CD4-positive, alpha-beta T cell (primary cell): Measurements from ENCODE around the gene PHKA2. TPM values are rescaled to one million over a fixed set of nuclear protein-coding genes. Genes with fewer than 3 reads are reported as not detected.

Source experiments
- ATAC-seq: fragments of 200-7000 bp; cut with Tn5 transposase; one replicate; pipeline ENCODE4 v1.10.0; 2022; ENCODE audit warnings: mild to moderate bottlenecking; ENCODE audit not compliant: poor library complexity
- CTCF ChIA-PET: fragments of 350-600 bp; sonication (Branson Sonifier 250); formaldehyde crosslinking; loops from one replicate; lab custom pipeline; 2021; ENCODE audit warnings: antibody characterized with exemption, inconsistent platforms; lab: Charles Lee
- POLR2A ChIA-PET: fragments of 350-600 bp; sonication (Branson Sonifier 250); formaldehyde crosslinking; loops from one replicate; lab custom pipeline; 2021; ENCODE audit warnings: antibody characterized with exemption, inconsistent platforms; lab: Charles Lee
- DNase-seq, 14 experiments: peaks; one replicate each; pipeline ENCODE4 v3.0.0-alpha.2; 2013 to 2020; ENCODE audit warnings: mixed read lengths in 2 of 14
- H3K27ac ChIP-seq, 2 donors: one replicate each; pipeline versions ENCODE4 v1.5.1 to v1.7.0; 2013; ENCODE audit warnings: low read length in 2 of 2, low read depth in 1 of 2, mild to moderate bottlenecking in 1 of 2
- H3K27me3 ChIP-seq, 2 experiments: 1 replicate in 1 of 2; 2 replicates in 1 of 2; pipeline versions ENCODE4 v1.6.1 to v1.7.0; 2013; ENCODE audit warnings: low read length in 2 of 2, control low read depth in 1 of 2, mild to moderate bottlenecking in 1 of 2, moderate library complexity in 1 of 2; ENCODE audit not compliant: insufficient read depth in 2 of 2, control insufficient read depth in 1 of 2
- H3K36me3 ChIP-seq: one replicate; pipeline ENCODE4 v1.6.1; 2013; ENCODE audit warnings: low read length, control low read depth; ENCODE audit not compliant: insufficient read depth
- H3K4me1 ChIP-seq: one replicate; pipeline ENCODE4 v1.6.1; 2013; ENCODE audit warnings: low read length, control low read depth; ENCODE audit not compliant: insufficient read depth
- H3K4me3 ChIP-seq: one replicate; pipeline ENCODE4 v1.5.1; 2013; ENCODE audit warnings: mild to moderate bottlenecking, low read length, moderate library complexity
- H3K9me3 ChIP-seq, 2 experiments: 1 replicate in 1 of 2; 2 replicates in 1 of 2; pipeline versions ENCODE4 v1.6.1 to v1.7.0; 2013; ENCODE audit warnings: low read length in 2 of 2, mild to moderate bottlenecking in 2 of 2, control low read depth in 1 of 2, moderate library complexity in 1 of 2; ENCODE audit not compliant: control insufficient read depth in 1 of 2, insufficient read depth in 1 of 2
- H3K27ac Mint-ChIP-seq: one replicate; pipeline ENCODE4 v1.8.0; 2020; ENCODE audit warnings: mixed read lengths
- H3K27me3 Mint-ChIP-seq: one replicate; pipeline ENCODE4 v1.8.0; 2021; ENCODE audit warnings: mixed read lengths
- H3K36me3 Mint-ChIP-seq: one replicate; pipeline ENCODE4 v1.8.0; 2021; ENCODE audit warnings: low read depth, mixed read lengths
- H3K4me1 Mint-ChIP-seq: one replicate; pipeline ENCODE4 v1.8.0; 2021; ENCODE audit warnings: low read depth, mixed read lengths
- H3K4me3 Mint-ChIP-seq: one replicate; pipeline ENCODE4 v1.8.0; 2020; ENCODE audit warnings: mild to moderate bottlenecking, mixed read lengths
- H3K9me3 Mint-ChIP-seq: one replicate; pipeline ENCODE4 v1.8.0; 2020; ENCODE audit warnings: mixed read lengths
- intact Hi-C, 2 experiments: fragments of 100-400 bp; cut with DNase I in 1 of 2; cut with micrococcal nuclease in 1 of 2; formaldehyde crosslinking; loops; one replicate each; pipeline versions ENCODE4 v1.15.1 to v1.9.0; 2023 to 2025; cut with DNase I, micrococcal nuclease
- total RNA-seq, 174 experiments: library from RNA in 2 of 174; stranded (reverse) in 2 of 174; gene quantifications; one replicate each; pipeline ENCODE4 v1.2.3 and lab custom pipeline; 2021 to 2026
- TF ChIP-seq, protein P1 (sequence below): fragments of 200-600 bp; IDR thresholded peaks from one replicate; pipeline ENCODE4 v1.8.0; 2022; ENCODE audit warnings: antibody characterized with exemption, mild to moderate bottlenecking

PHKA2 gene
- total RNA-seq, 2 experiments from 2014 or later = 28.5 to 31.4 TPM

DNA sequence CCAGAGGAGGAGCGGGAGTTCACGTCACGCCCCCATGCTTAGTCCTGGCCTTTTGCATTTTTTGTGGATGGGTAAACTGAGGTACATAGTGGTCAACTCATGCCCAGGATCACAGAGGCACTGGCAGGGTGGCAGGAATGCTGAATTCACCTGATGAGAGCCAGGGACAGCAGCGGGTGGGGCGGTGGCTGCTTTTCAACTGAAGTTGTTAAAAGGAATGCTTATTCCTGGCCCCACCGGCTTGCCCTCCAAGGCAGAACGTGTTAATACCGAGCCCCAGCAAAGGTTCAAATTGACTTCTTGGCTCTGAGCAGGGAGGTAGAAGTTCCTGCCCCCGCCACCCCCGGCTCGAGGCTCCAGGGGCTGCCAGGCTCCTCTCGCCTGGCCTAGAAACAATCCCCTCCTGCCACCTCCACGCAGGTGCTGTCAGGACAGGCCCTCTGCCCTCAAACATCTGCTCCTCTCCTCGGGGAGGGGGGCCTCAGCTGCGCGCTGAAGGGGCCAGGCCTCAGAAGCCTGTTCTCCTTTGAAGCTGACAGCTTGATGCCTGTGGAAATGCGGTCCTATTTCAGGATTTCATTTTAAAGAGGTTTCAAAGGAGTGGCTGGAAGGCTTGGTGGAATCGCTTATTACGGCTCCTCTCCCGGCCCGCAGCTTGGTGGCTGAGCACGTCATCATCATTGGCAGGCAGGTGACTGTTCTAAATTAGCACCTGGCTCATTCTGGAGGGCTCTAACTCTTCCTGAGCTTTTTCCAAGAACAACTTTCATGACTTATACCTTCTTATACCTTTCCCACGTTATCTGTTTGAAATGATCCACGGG is 93.0 kb downstream of the PHKA2 start:
- ATAC-seq (no peak), DNase-seq (no peak)
- no peak overlapping the region for H3K4me3 ChIP-seq
- Mint-ChIP-seq H3K9me3 (no peaks in the 10 kb centered on the region), H3K27me3 (no peaks in the 10 kb centered on the region), H3K4me1 (peaks cover 29% of the 10 kb centered on the region), H3K4me3 (no peak overlapping the region), H3K27ac (no peak overlapping the region), H3K36me3 (peaks cover 5% of the 10 kb centered on the region)
- H3K36me3 ChIP-seq = no peaks in the 10 kb centered on the region
- TF ChIP-seq, protein P1, sequence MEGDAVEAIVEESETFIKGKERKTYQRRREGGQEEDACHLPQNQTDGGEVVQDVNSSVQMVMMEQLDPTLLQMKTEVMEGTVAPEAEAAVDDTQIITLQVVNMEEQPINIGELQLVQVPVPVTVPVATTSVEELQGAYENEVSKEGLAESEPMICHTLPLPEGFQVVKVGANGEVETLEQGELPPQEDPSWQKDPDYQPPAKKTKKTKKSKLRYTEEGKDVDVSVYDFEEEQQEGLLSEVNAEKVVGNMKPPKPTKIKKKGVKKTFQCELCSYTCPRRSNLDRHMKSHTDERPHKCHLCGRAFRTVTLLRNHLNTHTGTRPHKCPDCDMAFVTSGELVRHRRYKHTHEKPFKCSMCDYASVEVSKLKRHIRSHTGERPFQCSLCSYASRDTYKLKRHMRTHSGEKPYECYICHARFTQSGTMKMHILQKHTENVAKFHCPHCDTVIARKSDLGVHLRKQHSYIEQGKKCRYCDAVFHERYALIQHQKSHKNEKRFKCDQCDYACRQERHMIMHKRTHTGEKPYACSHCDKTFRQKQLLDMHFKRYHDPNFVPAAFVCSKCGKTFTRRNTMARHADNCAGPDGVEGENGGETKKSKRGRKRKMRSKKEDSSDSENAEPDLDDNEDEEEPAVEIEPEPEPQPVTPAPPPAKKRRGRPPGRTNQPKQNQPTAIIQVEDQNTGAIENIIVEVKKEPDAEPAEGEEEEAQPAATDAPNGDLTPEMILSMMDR = no peak
- H3K9me3 ChIP-seq = no peaks in the 10 kb centered on the region
- intact Hi-C loops = no loop called here
- no peaks in the 10 kb centered on the region for H3K27me3 ChIP-seq
- ChIA-PET CTCF (no interaction called here), POLR2A (no interaction called here)
- H3K4me1 ChIP-seq = peaks cover 18% of the 10 kb centered on the region
- H3K27ac ChIP-seq = no peak overlapping the region

GRCh38 chrX:18890049-18890381 is 93.9 kb downstream of the PHKA2 start:
- Mint-ChIP-seq H3K27me3 (no peaks in the 10 kb centered on the region), H3K9me3 (no peaks in the 10 kb centered on the region), H3K36me3 (peaks cover 5% of the 10 kb centered on the region), H3K27ac (no peak overlapping the region), H3K4me3 (peak overlapping the region; percentile 30), H3K4me1 (peaks cover 39% of the 10 kb centered on the region)
- no peak overlapping the region for H3K27ac ChIP-seq
- intact Hi-C loops = no loop called here
- ATAC-seq (no peak), DNase-seq (no peak)
- H3K4me1 ChIP-seq = peaks cover 27% of the 10 kb centered on the region
- no peaks in the 10 kb centered on the region for H3K9me3 ChIP-seq
- TF ChIP-seq, protein P1 = no peak
- ChIA-PET POLR2A (interaction anchor here (1.0 kb wide), 1 partner anchor 465 kb away, joined by 3 read pairs; the partner anchor contains the start of gene CDKL5), CTCF (no interaction called here)
- no peaks in the 10 kb centered on the region for H3K27me3 ChIP-seq
- H3K4me3 ChIP-seq = no peak overlapping the region
- no peaks in the 10 kb centered on the region for H3K36me3 ChIP-seq

- no peaks in the 10 kb centered on the region for H3K9me3 Mint-ChIP-seq
- TF ChIP-seq, protein P1 = no peak
- ATAC-seq (no peak), DNase-seq (no peak)
- intact Hi-C loops = loop anchor here (5.0 kb wide), 3 partner anchors 93 to 497 kb away; partner anchors contain the start of genes PHKA2 (in 1 of the 2) and RS1 (in 1 of the 2)
- no peaks in the 10 kb centered on the region for H3K9me3 ChIP-seq
- no peak overlapping the region for H3K4me3 ChIP-seq
- ChIA-PET CTCF (no interaction called here), POLR2A (interaction anchor here (1.0 kb wide), 1 partner anchor 465 kb away, joined by 3 read pairs; the partner anchor contains the start of gene CDKL5)
- no peaks in the 10 kb centered on the region for H3K27me3 ChIP-seq
- H3K4me1 Mint-ChIP-seq = peaks cover 40% of the 10 kb centered on the region
- H3K4me1 ChIP-seq = peaks cover 32% of the 10 kb centered on the region
- no peaks in the 10 kb centered on the region for H3K36me3 ChIP-seq
- no peaks in the 10 kb centered on the region for H3K27me3 Mint-ChIP-seq
- no peak overlapping the region for H3K27ac Mint-ChIP-seq
- H3K36me3 Mint-ChIP-seq = peaks cover 5% of the 10 kb centered on the region
- no peak overlapping the region for H3K27ac ChIP-seq
- peak overlapping the region; percentile 30 for H3K4me3 Mint-ChIP-seq
Observed at GRCh38 chrX:18889346-18890048, 94.4 kb downstream of the PHKA2 start.
